GM23338 (cell line): ENCODE results near the gene IDE.

Experiments used
- CREB1 ChIP-seq: fragments of 250-450 bp; sonication (Bioruptor Pico); IDR thresholded peaks from 2 replicates; pipeline ENCODE4 v1.5.0; 2020; ENCODE audit warnings: low read depth, mild to moderate bottlenecking, moderate library complexity
- CTCF ChIP-seq, 2 experiments: fragments of 200-600 bp in 1 of 2; sonication (generic) in 1 of 2; conservative IDR thresholded peaks; 2 replicates each; pipeline versions ENCODE4 v1.5.1 to v1.6.1; 2016 to 2017; ENCODE audit warnings: antibody characterized with exemption in 2 of 2, low read depth in 2 of 2, mild to moderate bottlenecking in 2 of 2, moderate library complexity in 1 of 2
- EZH2 ChIP-seq: fragments of 200-600 bp; sonication (generic); IDR thresholded peaks from one replicate; pipeline ENCODE4 v1.8.0; 2017; ENCODE audit warnings: antibody characterized with exemption, mild to moderate bottlenecking, low read depth; ENCODE audit not compliant: unreplicated experiment
- EZH2phosphoT487 ChIP-seq: fragments of 200-600 bp; sonication (generic); IDR thresholded peaks from one replicate; pipeline ENCODE4 v1.8.1; 2018; ENCODE audit warnings: antibody characterized with exemption; ENCODE audit not compliant: unreplicated experiment
- JUNB ChIP-seq: IDR thresholded peaks from one replicate; pipeline ENCODE4 v1.6.1; 2016; ENCODE audit warnings: antibody characterized with exemption; ENCODE audit not compliant: unreplicated experiment
- POLR2AphosphoS5 ChIP-seq: IDR thresholded peaks from 2 replicates; pipeline ENCODE4 v1.6.1; 2016; ENCODE audit warnings: antibody characterized with exemption, low read depth
- REST ChIP-seq: IDR thresholded peaks from one replicate; pipeline ENCODE4 v1.6.1; 2018; ENCODE audit warnings: antibody characterized with exemption; ENCODE audit not compliant: unreplicated experiment
- STAT1 ChIP-seq: IDR thresholded peaks from one replicate; pipeline ENCODE4 v1.6.1; 2016; ENCODE audit warnings: antibody characterized with exemption; ENCODE audit not compliant: unreplicated experiment
- ZNF114 ChIP-seq: fragments of 250-450 bp; sonication (Bioruptor Pico); IDR thresholded peaks from 2 replicates; pipeline ENCODE4 v1.5.0; 2020; ENCODE audit warnings: mild to moderate bottlenecking, moderate library complexity
- TF ChIP-seq, protein P1 (sequence below): IDR thresholded peaks from 2 replicates; pipeline ENCODE4 v1.6.1; 2016; ENCODE audit warnings: antibody characterized with exemption

DNA sequence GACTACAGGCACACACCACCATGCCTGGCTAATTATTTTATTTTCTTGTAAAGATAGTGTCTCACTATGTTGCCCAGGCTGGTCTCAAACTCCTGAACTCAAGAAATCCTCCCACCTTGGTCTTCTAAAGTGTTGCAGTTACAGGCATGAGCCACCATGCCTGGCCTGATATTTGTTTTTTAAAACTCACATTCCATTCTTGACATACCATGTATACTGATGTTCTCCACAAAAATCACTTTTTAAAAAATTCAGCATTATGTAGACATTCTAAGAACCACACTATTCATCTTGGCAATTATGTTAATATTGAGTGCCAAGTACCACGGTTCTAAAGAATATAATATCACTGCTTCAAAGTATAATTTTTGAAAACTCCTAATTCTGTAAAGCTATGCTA, 43.5 kb downstream of the IDE start:
- no peak for TF ChIP-seq EZH2
- TF ChIP-seq CTCF (conservative IDR thresholded peaks at IDR 0.05; ENCODE audit: low read depth in 2 of 2) = no peak
- no peak for TF ChIP-seq REST
- no peak for TF ChIP-seq POLR2AphosphoS5
- no peak for TF ChIP-seq JUNB
- TF ChIP-seq STAT1 = no peak
- TF ChIP-seq, protein P1, sequence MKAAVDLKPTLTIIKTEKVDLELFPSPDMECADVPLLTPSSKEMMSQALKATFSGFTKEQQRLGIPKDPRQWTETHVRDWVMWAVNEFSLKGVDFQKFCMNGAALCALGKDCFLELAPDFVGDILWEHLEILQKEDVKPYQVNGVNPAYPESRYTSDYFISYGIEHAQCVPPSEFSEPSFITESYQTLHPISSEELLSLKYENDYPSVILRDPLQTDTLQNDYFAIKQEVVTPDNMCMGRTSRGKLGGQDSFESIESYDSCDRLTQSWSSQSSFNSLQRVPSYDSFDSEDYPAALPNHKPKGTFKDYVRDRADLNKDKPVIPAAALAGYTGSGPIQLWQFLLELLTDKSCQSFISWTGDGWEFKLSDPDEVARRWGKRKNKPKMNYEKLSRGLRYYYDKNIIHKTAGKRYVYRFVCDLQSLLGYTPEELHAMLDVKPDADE = no peak
- TF ChIP-seq EZH2phosphoT487 = no peak
- TF ChIP-seq ZNF114 (CRISPR knock-in tag) = no peak
- TF ChIP-seq CREB1 (CRISPR knock-in tag) = no peak
